Panc1 (cell line): Measurements from ENCODE around the gene NFKB1. TPM values are rescaled to one million over a fixed set of nuclear protein-coding genes. Genes with fewer than 3 reads are reported as not detected.

Source experiments
- ATAC-seq: fragments of 200-7000 bp; cut with Tn5 transposase; 2 replicates; pipeline ENCODE4 v1.9.1; 2020; ENCODE audit warnings: mild to moderate bottlenecking, moderate library complexity
- BruUV-seq: library from RNA; stranded (reverse); fragments of 400-500 nt; replicated peaks from 2 replicates; lab custom pipeline; 2021; lab: Mats Ljungman, UMichigan
- CTCF ChIA-PET: fragments of 300-600 bp; sonication (Branson Sonifier 250); formaldehyde crosslinking; loops from one replicate; lab custom pipeline; 2022; ENCODE audit warnings: antibody characterized with exemption; lab: Charles Lee
- POLR2A ChIA-PET: fragments of 300-600 bp; sonication (Branson Sonifier 250); formaldehyde crosslinking; loops from one replicate; lab custom pipeline; 2022; ENCODE audit warnings: antibody characterized with exemption; lab: Charles Lee
- DNase-seq: peaks from one replicate; pipeline ENCODE4 v3.0.0-alpha.2; 2010; ENCODE audit warnings: low read depth, low spot score
- H3K27ac ChIP-seq: 2 replicates; pipeline ENCODE4 v1.5.1; 2011; ENCODE audit warnings: mild to moderate bottlenecking, low read length, inconsistent platforms
- H3K27me3 ChIP-seq: fragments of 200-500 bp; sonication (Bioruptor generic); 2 replicates; pipeline ENCODE4 v1.6.0; 2014; ENCODE audit warnings: low read length, inconsistent platforms; ENCODE audit not compliant: control insufficient read depth, insufficient read depth
- H3K36me3 ChIP-seq: fragments of 200-500 bp; sonication (Bioruptor generic); 2 replicates; pipeline ENCODE4 v1.5.1; 2014; ENCODE audit warnings: inconsistent platforms, mild to moderate bottlenecking, low read length, moderate library complexity; ENCODE audit not compliant: control insufficient read depth, insufficient read depth
- H3K4me1 ChIP-seq: 2 replicates; pipeline ENCODE4 v1.5.1; 2011; ENCODE audit warnings: inconsistent platforms, mild to moderate bottlenecking, low read length, moderate library complexity; ENCODE audit not compliant: control insufficient read depth, insufficient read depth
- H3K4me3 ChIP-seq, 2 experiments: 2 replicates each; pipeline ENCODE4 v1.5.1; 2011 to 2012; ENCODE audit warnings: low read depth in 2 of 2, low read length in 2 of 2, mild to moderate bottlenecking in 2 of 2, inconsistent platforms in 1 of 2, moderate library complexity in 1 of 2
- H3K9me3 ChIP-seq: fragments of 200-500 bp; sonication (Bioruptor generic); 2 replicates; pipeline ENCODE4 v1.5.1; 2014; ENCODE audit warnings: low read depth, mild to moderate bottlenecking, inconsistent platforms, low read length, moderate library complexity; ENCODE audit not compliant: control insufficient read depth, insufficient read depth
- POLR2AphosphoS5 ChIP-seq: IDR thresholded peaks from 2 replicates; pipeline ENCODE4 v1.6.1; 2012; ENCODE audit warnings: mild to moderate bottlenecking, low read depth, low read length, moderate library complexity
- REST ChIP-seq, 2 experiments: IDR thresholded peaks; 2 replicates each; pipeline ENCODE4 v1.6.1; 2011 to 2012; ENCODE audit warnings: low read depth in 2 of 2, control low read depth in 1 of 2, low read length in 1 of 2, mild to moderate bottlenecking in 1 of 2, moderate library complexity in 1 of 2; ENCODE audit not compliant: insufficient read depth in 1 of 2
- SIN3A ChIP-seq: IDR thresholded peaks from 2 replicates; pipeline ENCODE4 v1.6.1; 2012; ENCODE audit warnings: low read depth, mild to moderate bottlenecking, low read length, moderate library complexity, borderline replicate concordance; ENCODE audit not compliant: insufficient read depth
- TCF7L2 ChIP-seq: IDR thresholded peaks from 2 replicates; pipeline ENCODE4 v1.6.1; 2011; ENCODE audit warnings: mild to moderate bottlenecking, low read depth, low read length, inconsistent platforms
- in situ Hi-C: cut with HindIII; loops from 2 replicates; pipeline ENCODE4 v1.10.0; 2016; ENCODE audit warnings: low sequenced_read_pairs, low pct_unique_long_range_greater_than_20kb
- intact Hi-C: fragments of 100-400 bp; cut with micrococcal nuclease; formaldehyde crosslinking; loops from one replicate; pipeline ENCODE4 v1.10.0; 2022; ENCODE audit not compliant: unreplicated experiment
- total RNA-seq: library from RNA; stranded (reverse); gene quantifications from one replicate; pipeline ENCODE4 v1.2.1, GENCODE V29; 2021; ENCODE audit not compliant: unreplicated experiment
- TF ChIP-seq, protein P1 (sequence below): fragments of 450-650 bp; IDR thresholded peaks from 2 replicates; pipeline ENCODE4 v1.5.1; 2017; ENCODE audit warnings: mild to moderate bottlenecking

The NFKB1 gene
- total RNA-seq, 1 experiment from 2014 or later, result 29.0 TPM

GRCh38 chr4:102665527-102665926, 164.4 kb downstream of the NFKB1 start:
- H3K4me3 ChIP-seq, result no peak overlapping the region
- H3K27me3 ChIP-seq, result no peaks in the 10 kb centered on the region
- DNase-seq (no peak), ATAC-seq (no peak)
- no TSS peak for BruUV-seq
- CTCF ChIA-PET, result no interaction called here
- intact Hi-C loops, result no loop called here
- H3K4me1 ChIP-seq, result no peaks in the 10 kb centered on the region
- TF ChIP-seq REST (IDR thresholded peaks at IDR 0.05; ENCODE audit: insufficient read depth in 1 of 2, low read depth in 2 of 2, low read length in 1 of 2) (no peak), TCF7L2 (no peak), POLR2AphosphoS5 (no peak), SIN3A (no peak)
- TF ChIP-seq, protein P1, sequence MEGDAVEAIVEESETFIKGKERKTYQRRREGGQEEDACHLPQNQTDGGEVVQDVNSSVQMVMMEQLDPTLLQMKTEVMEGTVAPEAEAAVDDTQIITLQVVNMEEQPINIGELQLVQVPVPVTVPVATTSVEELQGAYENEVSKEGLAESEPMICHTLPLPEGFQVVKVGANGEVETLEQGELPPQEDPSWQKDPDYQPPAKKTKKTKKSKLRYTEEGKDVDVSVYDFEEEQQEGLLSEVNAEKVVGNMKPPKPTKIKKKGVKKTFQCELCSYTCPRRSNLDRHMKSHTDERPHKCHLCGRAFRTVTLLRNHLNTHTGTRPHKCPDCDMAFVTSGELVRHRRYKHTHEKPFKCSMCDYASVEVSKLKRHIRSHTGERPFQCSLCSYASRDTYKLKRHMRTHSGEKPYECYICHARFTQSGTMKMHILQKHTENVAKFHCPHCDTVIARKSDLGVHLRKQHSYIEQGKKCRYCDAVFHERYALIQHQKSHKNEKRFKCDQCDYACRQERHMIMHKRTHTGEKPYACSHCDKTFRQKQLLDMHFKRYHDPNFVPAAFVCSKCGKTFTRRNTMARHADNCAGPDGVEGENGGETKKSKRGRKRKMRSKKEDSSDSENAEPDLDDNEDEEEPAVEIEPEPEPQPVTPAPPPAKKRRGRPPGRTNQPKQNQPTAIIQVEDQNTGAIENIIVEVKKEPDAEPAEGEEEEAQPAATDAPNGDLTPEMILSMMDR, result no peak
- in situ Hi-C loops, result no loop called here
- no peak overlapping the region for H3K27ac ChIP-seq
- POLR2A ChIA-PET, result no interaction called here
- H3K36me3 ChIP-seq, result no peaks in the 10 kb centered on the region
- no peaks in the 10 kb centered on the region for H3K9me3 ChIP-seq

Other genes with a start within 250 kb of the NFKB1 start
- gene SLC39A8, start 155.9 kb upstream of the NFKB1 start, total RNA-seq, result 1.4 TPM